H9 (cell line): ENCODE results near the gene FBXO34. TPM values are rescaled to one million over a fixed set of nuclear protein-coding genes. Genes with fewer than 3 reads are reported as not detected.

Experiments
- DNase-seq: peaks from one replicate; pipeline ENCODE4 v3.0.0-alpha.2; 2017
- H2AFZ ChIP-seq: one replicate; pipeline ENCODE4 v1.6.1; 2013; ENCODE audit warnings: mild to moderate bottlenecking, low read length, control low read depth, moderate library complexity
- H2AK5ac ChIP-seq: 2 replicates; pipeline ENCODE4 v1.6.1; 2013; ENCODE audit warnings: low read length, control low read depth, mixed read lengths; ENCODE audit not compliant: insufficient read length
- H2BK120ac ChIP-seq: one replicate; pipeline ENCODE4 v1.6.1; 2013; ENCODE audit warnings: low read depth, mild to moderate bottlenecking, low read length, control low read depth, inconsistent platforms; ENCODE audit not compliant: poor library complexity, severe bottlenecking
- H2BK12ac ChIP-seq: 2 replicates; pipeline ENCODE4 v1.6.1; 2013; ENCODE audit warnings: low read length, control low read depth, mixed read lengths, low read depth; ENCODE audit not compliant: insufficient read length
- H2BK15ac ChIP-seq: 2 replicates; pipeline ENCODE4 v1.6.1; 2013; ENCODE audit warnings: low read depth, low read length, control low read depth
- H2BK20ac ChIP-seq: one replicate; pipeline ENCODE4 v1.6.1; 2013; ENCODE audit warnings: low read depth, mild to moderate bottlenecking, low read length, control low read depth, inconsistent platforms; ENCODE audit not compliant: poor library complexity, severe bottlenecking
- H2BK5ac ChIP-seq: 2 replicates; pipeline ENCODE4 v1.6.1; 2013; ENCODE audit warnings: low read length, control low read depth, mixed read lengths; ENCODE audit not compliant: insufficient read length
- H3K14ac ChIP-seq: 2 replicates; pipeline ENCODE4 v1.6.1; 2013; ENCODE audit warnings: low read length, control low read depth; ENCODE audit not compliant: insufficient read depth
- H3K18ac ChIP-seq: 2 replicates; pipeline ENCODE4 v1.6.1; 2013; ENCODE audit warnings: low read depth, mild to moderate bottlenecking, mixed read lengths, low read length, control low read depth; ENCODE audit not compliant: insufficient read length
- H3K23ac ChIP-seq: 2 replicates; pipeline ENCODE4 v1.6.1; 2013; ENCODE audit warnings: low read length, control low read depth, mixed read lengths, low read depth; ENCODE audit not compliant: insufficient read length
- H3K23me2 ChIP-seq: 2 replicates; pipeline ENCODE4 v1.6.1; 2013; ENCODE audit warnings: low read depth, mild to moderate bottlenecking, mixed read lengths, low read length, control low read depth; ENCODE audit not compliant: insufficient read length, poor library complexity, severe bottlenecking
- H3K27ac ChIP-seq: 2 replicates; pipeline ENCODE4 v1.5.1; 2013; ENCODE audit warnings: low read length, control low read depth, mixed read lengths, low read depth; ENCODE audit not compliant: insufficient read length
- H3K27me3 ChIP-seq: 2 replicates; pipeline ENCODE4 v1.6.1; 2013; ENCODE audit warnings: low read length, control low read depth, inconsistent platforms; ENCODE audit not compliant: insufficient read depth
- H3K4ac ChIP-seq: 2 replicates; pipeline ENCODE4 v1.6.1; 2013; ENCODE audit warnings: low read depth, mild to moderate bottlenecking, control low read depth, inconsistent platforms, low read length, moderate library complexity
- H3K4me1 ChIP-seq: 2 replicates; pipeline ENCODE4 v1.6.1; 2013; ENCODE audit warnings: low read length, control low read depth, inconsistent platforms; ENCODE audit not compliant: insufficient read depth
- H3K4me2 ChIP-seq: 2 replicates; pipeline ENCODE4 v1.6.1; 2013; ENCODE audit warnings: low read length, control low read depth, mixed read lengths; ENCODE audit not compliant: insufficient read length, insufficient read depth
- H3K56ac ChIP-seq: 2 replicates; pipeline ENCODE4 v1.6.1; 2013; ENCODE audit warnings: low read depth, mild to moderate bottlenecking, mixed read lengths, low read length, control low read depth; ENCODE audit not compliant: insufficient read length
- H3K79me1 ChIP-seq: 2 replicates; pipeline ENCODE4 v1.6.1; 2013; ENCODE audit warnings: low read depth, mild to moderate bottlenecking, moderate library complexity, low read length, control low read depth, inconsistent platforms; ENCODE audit not compliant: insufficient read depth, poor library complexity, severe bottlenecking
- H3K79me2 ChIP-seq: 2 replicates; pipeline ENCODE4 v1.6.1; 2013; ENCODE audit warnings: low read length, control low read depth, inconsistent platforms; ENCODE audit not compliant: insufficient read depth
- H3K9ac ChIP-seq: 2 replicates; pipeline ENCODE4 v1.6.1; 2013; ENCODE audit warnings: low read length, control low read depth, mixed read lengths; ENCODE audit not compliant: insufficient read length; ENCODE audit errors: extremely low read depth
- H3K9me3 ChIP-seq: one replicate; pipeline ENCODE4 v1.6.1; 2013; ENCODE audit warnings: low read depth, low read length, inconsistent platforms; ENCODE audit not compliant: control insufficient read depth
- H3T11ph ChIP-seq: one replicate; pipeline ENCODE4 v1.6.1; 2013; ENCODE audit warnings: mild to moderate bottlenecking, low read length, control low read depth, inconsistent platforms
- H4K20me1 ChIP-seq: one replicate; pipeline ENCODE4 v1.6.1; 2013; ENCODE audit not compliant: control insufficient read depth, insufficient read length, insufficient read depth
- H4K5ac ChIP-seq: 2 replicates; pipeline ENCODE4 v1.6.1; 2013; ENCODE audit warnings: low read depth, mild to moderate bottlenecking, mixed read lengths, low read length, control low read depth; ENCODE audit not compliant: insufficient read length
- H4K8ac ChIP-seq: replicated peaks from 2 replicates; pipeline ENCODE4 v1.6.1; 2013; ENCODE audit warnings: low read length, control low read depth, mixed read lengths, low read depth; ENCODE audit not compliant: insufficient read length
- H4K91ac ChIP-seq: 2 replicates; pipeline ENCODE4 v1.6.1; 2013; ENCODE audit warnings: low read depth, mild to moderate bottlenecking, moderate library complexity, mixed read lengths, low read length, control low read depth; ENCODE audit not compliant: insufficient read length
- H3K27ac Mint-ChIP-seq, 3 experiments: 2 replicates in 2 of 3; 3 replicates in 1 of 3; pipeline ENCODE4 v1.8.0; 2020 to 2021; ENCODE audit warnings: mixed read lengths in 3 of 3, mild to moderate bottlenecking in 1 of 3, moderate library complexity in 1 of 3
- H3K27me3 Mint-ChIP-seq: 2 replicates; pipeline ENCODE4 v1.8.0; 2021; ENCODE audit warnings: low read depth, mild to moderate bottlenecking, moderate library complexity, mixed read lengths
- H3K36me3 Mint-ChIP-seq, 3 experiments: 2 replicates in 2 of 3; 3 replicates in 1 of 3; pipeline ENCODE4 v1.8.0; 2020 to 2021; ENCODE audit warnings: low read depth in 3 of 3, mixed read lengths in 3 of 3; ENCODE audit not compliant: insufficient read depth in 1 of 3
- H3K4me1 Mint-ChIP-seq, 2 experiments: 2 replicates each; pipeline ENCODE4 v1.8.0; 2020; ENCODE audit warnings: mixed read lengths in 2 of 2
- H3K4me3 Mint-ChIP-seq, 2 experiments: 2 replicates in 1 of 2; 3 replicates in 1 of 2; pipeline ENCODE4 v1.8.0; 2020 to 2021; ENCODE audit warnings: mild to moderate bottlenecking in 2 of 2, mixed read lengths in 2 of 2, moderate library complexity in 1 of 2
- H3K9me3 Mint-ChIP-seq, 2 experiments: 2 replicates in 1 of 2; 3 replicates in 1 of 2; pipeline ENCODE4 v1.8.0; 2020; ENCODE audit warnings: mild to moderate bottlenecking in 2 of 2, mixed read lengths in 2 of 2, moderate library complexity in 1 of 2
- CTCF ChIP-seq: fragments of 200-600 bp; sonication (generic); conservative IDR thresholded peaks from 3 replicates; pipeline ENCODE4 v1.8.0; 2021; ENCODE audit warnings: antibody characterized with exemption, mild to moderate bottlenecking
- WGBS: extraction: QIAGEN DNeasy Blood & Tissue Kit; methylation state at CpG from one replicate; pipeline ENCODE4 v1.1.7; 2013; ENCODE audit warnings: missing lambda C conversion rate, low lambda C conversion rate, mixed read lengths; ENCODE audit not compliant: insufficient read length; ENCODE audit errors: extremely low coverage; 5-methylcytosine and 5-hydroxymethylcytosine counted together
- total RNA-seq: library from RNA; stranded (reverse); gene quantifications from 2 replicates; pipeline ENCODE4 v1.2.1, GENCODE V29; 2021

The FBXO34 gene
- total RNA-seq, 1 experiment from 2014 or later, result 12.0 TPM

- Histone ChIP-seq H3K79me1 (no peaks in the 10 kb centered on the region), H3K14ac (no peak overlapping the region), H2BK15ac (no peak overlapping the region), H3T11ph (no peak overlapping the region), H2BK120ac (no peak overlapping the region), H3K27me3 (no peaks in the 10 kb centered on the region), H3K23ac (no peak overlapping the region), H4K5ac (no peak overlapping the region), H4K8ac (no peak overlapping the region), H4K20me1 (no peaks in the 10 kb centered on the region), H2BK20ac (no peak overlapping the region), H3K18ac (no peak overlapping the region), H3K23me2 (peaks cover 4% of the 10 kb centered on the region), H2AFZ (no peak overlapping the region), H3K9me3 (no peaks in the 10 kb centered on the region), H2AK5ac (no peak overlapping the region), H4K91ac (no peak overlapping the region), H2BK12ac (no peak overlapping the region), H3K56ac (no peak overlapping the region), H3K9ac (no peak overlapping the region), H3K4me1 (no peaks in the 10 kb centered on the region), H3K4me2 (no peak overlapping the region), H3K79me2 (peaks cover 6% of the 10 kb centered on the region; the same call in 1 of the 2 replicates), H2BK5ac (no peak overlapping the region), H3K27ac (no peak overlapping the region), H3K4ac (no peak overlapping the region)
- Mint-ChIP-seq H3K4me1 (peaks cover 18 to 30% of the 10 kb centered on the region in 2 experiments), H3K4me3 (no peak overlapping the region), H3K36me3 (no peaks in the 10 kb centered on the region; a peak in 3 of 7 replicates), H3K27ac (no peak overlapping the region; a peak in 1 of 7 replicates), H3K9me3 (peaks cover 0 to 4% of the 10 kb centered on the region in 2 experiments; a peak in 1 of 5 replicates), H3K27me3 (no peaks in the 10 kb centered on the region; the same call in 1 of the 2 replicates)
- TF ChIP-seq CTCF, result no peak
- WGBS, result no CpG with 5 or more reads among the region's 3 CpGs
- no peak for DNase-seq
Measured at GRCh38 chr14:55274146-55274545, 2.9 kb downstream of the FBXO34 start.
